GM19395 (cell line): ENCODE measurements around the gene ELP4.
"Not testable (repeated sequence)": the region's sequence is repeated elsewhere in the genome, so short reads cannot be mapped to it uniquely, and the experiment has no call there.

Source experiments
- ATAC-seq: cut with Tn5 transposase; IDR thresholded peaks from one replicate; pipeline ENCODE4 v1.9.1; 2021; ENCODE audit warnings: mild to moderate bottlenecking, moderate library complexity; ENCODE audit not compliant: unreplicated experiment

The ELP4 gene

DNA sequence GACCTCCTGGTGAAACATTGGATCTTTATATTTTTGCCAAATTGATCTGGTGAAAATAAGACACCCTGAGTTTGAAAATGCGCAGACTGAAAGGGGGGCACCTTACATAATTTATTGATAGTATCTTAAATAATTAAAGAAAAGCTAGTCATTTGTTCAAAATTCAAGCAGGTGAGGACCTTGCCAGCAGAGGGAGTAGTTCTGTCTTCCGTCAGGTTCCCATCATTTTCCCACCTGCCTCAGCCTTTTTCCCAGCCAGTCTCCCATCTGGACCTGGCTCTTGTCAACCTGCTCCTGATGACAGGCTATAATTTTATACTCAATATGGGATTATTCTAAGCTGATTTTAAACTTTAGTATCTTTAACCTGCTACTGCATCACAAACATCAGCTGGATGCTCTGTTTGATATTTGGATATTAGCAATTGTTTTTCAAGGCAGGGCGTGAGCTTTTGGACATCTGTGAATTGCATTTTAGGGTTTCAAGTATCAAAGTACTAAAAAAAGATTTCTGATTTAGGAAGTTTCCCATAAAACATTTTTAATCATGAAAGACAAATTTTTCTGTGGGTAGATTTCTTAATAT lies 132.0 kb downstream of the ELP4 start:
- ATAC-seq, result no peak

DNA sequence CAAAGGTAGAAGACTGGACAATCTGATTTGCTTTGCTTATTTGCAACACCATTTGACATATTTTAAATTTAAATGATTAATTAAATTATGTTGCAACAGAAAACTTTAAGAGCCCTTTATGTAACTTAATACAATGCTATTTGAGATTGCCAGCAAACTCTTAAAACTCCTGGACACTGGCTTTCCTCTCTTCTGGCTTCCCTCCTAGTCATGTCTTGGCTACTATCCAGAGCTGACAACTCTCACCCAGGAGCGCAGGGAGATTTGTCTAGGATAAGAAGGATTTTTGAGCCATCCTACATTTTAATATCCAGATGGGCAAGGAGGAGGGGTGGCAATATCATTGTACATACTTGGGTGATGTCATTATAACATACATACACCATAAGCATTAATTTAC lies 134.3 kb downstream of the ELP4 start:
- no peak for ATAC-seq

DNA sequence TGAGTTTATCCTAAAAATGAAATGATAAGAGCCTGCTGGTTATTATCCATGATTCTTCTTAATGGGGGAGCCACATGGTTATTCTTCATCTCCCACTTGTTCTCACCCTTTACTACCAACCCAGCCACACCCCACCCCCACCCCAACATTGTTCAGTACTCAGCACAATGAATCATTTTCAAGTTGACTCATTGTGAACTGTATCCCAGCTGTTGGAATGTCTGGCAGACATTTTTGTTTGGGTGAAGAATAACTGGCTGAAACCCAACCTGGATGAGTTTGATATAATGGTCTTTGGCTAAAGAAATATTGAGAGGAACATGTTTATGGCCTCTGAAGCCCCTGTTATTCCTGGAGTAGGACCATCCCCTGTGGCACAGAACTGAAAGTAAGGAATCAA lies 136.2 kb downstream of the ELP4 start:
- ATAC-seq, result no peak

DNA sequence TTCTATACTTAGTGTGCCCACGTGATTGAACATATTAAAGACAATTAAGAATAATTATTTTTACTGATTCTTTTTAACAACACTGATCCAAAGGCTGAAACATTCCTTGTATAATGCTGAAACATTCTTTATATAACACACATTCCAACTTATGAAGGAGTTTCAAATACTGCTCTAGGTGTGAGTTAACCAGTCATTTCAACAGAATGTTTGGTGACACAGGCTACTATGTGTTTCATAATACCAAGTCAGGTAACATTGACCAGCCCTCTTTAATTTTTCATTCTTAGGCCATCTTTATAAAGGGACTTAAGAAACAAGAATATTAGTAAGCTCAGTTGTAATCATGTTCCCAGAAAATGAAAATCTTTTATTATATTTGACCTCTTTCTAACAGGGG lies 136.6 kb downstream of the ELP4 start:
- no peak for ATAC-seq

DNA sequence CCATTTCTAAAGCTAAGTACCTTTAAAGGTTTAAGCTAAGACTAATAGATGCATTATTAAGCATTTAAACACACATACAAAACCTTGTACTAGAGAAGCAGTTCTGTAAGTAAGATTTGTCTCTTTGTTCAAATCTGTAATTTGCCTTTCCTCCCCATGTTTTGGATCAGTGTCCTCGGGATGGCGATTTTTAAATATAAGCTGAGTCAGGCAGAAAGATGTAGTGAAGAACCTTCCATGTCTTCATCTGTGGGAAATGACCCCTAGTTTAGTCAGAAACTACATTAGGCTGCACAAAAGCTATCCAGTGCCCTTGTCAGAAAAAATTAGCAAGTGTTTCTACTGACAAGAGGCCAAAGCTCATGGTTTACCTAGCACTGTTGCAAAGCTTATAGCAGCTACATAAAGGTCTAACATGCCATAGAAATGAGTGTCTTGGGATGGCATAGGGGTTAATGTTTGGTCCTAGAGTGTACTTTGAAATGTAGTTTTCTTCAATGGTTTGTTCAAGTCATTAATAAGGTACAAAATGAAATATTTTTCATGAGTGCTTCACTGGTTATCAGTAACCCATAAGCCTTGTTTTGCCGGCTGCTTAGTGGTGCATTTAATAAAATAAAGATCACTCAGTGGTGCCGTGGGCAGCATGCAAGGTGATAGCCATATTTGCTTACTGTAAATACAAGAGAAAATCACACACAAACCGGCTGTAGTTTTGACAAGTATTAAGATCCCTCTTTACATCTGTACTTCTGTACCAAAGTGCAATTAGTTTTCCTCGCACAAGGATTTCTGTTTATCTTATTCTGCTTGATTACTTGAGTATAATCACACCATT lies 139.8 kb downstream of the ELP4 start:
- ATAC-seq, result no peak

DNA sequence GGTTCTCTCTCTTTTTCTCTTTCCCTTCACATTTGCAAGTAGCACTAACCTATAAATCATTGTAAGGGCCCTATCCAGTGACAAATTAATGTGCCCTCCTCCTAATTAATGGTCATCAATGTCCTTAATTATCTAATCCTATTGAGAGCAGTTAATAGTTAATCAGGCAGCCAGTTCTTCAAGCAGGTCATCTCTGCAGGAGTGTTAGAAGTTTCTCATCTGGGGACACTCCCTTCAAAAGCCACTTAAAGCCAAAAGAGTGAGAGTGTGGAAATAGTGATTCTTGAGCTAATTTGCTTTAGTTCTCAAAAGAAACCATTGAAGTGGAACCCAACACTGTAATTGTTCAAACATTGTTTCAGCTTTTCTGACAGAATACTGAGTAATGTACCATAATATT lies 141.6 kb downstream of the ELP4 start:
- ATAC-seq, result peak; percentile 50

DNA sequence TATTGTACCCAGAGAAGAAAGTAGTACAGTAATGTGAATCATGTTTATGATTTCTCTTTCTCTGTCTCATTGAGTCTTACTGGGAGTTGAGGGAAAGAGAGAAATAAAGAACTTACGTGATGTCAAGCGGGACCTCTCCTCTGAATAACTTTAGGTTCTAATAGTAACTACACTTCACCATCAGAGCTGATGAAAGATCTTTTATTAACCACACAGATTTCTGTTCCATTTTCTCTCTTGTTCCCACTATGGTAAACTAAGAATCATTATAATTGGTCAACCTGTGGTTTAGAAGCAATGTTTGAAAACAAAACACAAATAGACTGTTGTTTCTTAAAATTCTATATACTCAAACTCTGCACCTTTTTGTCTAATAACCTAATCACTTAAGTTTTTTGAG lies 142.3 kb downstream of the ELP4 start:
- ATAC-seq, result peak; percentile 70

DNA sequence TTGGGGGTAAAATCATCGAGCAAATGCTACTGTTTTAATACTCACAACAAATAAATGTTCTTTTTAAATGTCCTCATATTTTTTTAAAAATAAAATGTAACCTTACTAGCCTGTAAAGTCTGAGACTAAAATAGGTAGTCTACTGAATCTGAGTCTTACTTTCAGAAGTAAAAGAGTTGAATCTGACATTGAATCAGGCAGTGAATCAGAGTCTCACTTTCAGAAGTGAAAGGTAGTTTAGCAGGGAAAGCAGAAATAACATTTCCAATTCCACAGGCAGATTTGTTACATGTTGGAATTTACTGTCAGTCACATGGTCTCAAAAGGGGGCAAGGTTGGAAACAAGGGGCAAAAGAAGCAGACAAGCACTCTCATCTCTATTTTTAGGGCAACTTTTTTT lies 143.0 kb downstream of the ELP4 start:
- peak; percentile 71 for ATAC-seq

DNA sequence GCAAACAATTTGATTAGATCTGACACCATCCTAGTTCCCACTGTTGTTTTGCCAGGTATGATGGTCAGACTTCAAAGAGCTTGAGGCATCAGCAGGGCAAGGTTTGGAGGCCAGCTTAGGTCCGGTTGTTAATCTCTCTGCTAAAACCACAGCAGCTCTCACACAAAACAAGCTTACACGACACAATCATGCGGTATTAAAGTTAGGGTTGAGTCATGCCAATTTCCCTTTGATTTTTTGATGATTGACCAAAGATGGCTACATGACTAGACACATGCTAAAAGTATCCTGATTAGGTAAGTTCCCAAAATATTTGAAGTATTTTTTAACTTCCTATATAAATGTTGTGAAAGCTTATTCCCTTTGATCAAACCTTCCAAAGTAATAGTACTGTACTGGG lies 145.9 kb downstream of the ELP4 start:
- no peak for ATAC-seq

DNA sequence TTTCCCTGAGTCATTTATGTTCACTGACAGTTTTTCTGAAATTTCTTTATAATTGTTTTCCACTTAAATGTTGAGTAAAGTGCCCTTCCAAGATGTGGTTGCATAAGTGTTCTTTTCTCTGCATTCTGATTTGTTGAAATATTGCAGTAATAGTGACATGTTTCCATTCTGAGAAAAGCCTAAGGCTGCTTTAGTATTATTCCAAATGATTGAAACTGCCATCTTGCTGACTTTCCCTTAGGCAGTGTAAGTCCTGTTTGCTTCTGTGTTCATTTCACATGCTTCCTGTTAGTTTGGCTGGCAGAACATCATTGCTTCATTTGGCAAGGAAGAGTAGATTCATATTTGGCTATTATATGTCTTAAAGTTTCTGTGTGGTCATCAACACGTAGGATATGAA lies 146.5 kb downstream of the ELP4 start:
- ATAC-seq, result no peak

DNA sequence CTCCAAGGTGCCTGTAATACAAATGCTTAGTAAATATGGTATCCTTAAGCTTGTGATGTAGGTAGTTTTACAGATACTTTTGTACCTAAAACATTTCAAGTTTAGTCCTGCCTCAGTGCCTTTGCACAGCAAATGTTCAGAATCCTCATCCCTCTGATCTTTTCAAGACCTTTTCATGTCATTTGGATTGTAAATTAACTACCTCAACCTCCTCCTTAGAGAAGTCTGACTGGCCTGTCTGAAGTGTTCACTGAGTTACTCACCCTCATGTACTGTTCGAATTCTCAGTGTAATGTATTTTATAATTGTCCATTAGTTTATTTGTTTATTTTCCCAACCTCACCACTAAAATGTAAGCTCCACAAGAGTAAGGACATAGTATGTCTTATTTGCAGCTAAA lies 147.5 kb downstream of the ELP4 start:
- no peak for ATAC-seq

DNA sequence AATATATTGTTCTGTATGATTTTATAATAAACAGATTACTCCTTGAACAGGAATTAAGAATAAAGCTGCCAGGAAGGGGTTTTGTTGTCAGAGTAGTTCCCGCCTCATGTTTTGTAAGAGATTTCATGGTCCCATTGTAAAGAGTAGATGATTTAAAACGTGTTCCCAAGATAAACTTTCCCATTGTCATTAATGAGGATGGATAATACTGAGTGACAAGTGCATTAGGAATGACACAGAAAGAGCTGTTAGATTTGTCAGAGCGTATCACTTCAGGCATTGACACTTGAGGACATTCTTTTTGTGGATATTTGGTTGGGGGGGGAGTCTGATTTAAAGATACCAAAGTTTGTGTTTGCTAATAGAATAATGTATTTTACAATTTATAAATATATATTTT lies 154.6 kb downstream of the ELP4 start:
- ATAC-seq, result no peak

DNA sequence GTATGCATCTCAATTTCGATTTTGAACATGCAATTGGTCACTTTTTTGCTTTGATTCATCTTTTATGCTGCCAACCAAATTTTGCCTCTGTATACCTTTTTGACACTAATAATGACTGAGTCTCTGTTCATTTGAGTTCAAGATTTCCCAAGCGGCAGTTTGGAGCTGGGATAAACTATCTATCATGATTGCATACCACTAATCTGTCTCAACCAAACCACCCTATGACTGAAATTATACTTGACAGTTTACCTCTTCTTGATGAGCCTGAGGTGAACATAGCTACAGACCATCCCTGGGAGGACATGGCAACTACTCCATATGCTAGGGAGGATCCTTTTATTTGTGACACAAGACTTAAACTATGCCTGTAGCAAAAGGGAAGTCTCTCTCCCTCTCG lies 155.4 kb downstream of the ELP4 start:
- no peak for ATAC-seq

DNA sequence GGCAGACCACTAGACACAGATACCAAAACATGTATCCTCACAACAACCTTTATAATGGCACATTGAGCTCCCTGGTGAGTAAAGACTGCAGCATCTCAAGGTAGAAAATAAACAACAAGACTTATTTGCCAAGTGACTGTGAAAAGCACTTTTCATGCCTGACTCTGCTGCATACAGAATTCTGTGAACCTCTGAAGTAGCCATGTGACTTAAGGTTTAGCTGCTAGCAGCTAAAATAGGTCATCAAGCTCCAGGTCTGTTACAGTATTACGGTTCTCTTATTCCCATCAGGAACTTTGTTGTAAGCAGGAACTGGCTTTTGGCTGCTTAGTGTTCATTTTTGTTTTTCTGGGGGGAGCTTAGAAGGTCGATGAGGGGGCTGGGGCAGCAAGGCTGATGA lies 162.1 kb downstream of the ELP4 start:
- ATAC-seq, result no peak

DNA sequence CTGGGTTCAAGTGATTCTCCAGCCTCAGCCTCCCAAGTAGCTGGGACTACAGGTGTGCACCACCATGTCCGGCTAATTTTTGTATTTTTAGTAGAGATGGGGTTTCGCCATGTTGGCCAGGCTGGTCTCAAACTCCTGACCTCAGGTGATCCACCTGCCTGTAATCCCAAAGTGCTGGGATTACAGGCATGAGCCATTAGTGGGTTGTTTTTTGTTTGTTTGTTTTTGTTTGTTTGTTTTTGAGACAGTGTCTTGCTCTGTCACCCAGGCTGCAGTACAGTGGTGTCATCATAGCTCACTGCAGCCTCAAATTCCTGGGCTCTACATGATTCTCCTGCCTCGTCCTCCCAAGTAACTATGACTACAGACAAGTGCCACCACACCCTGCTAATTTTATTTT lies 163.5 kb downstream of the ELP4 start:
- not testable (repeated sequence) for ATAC-seq

DNA sequence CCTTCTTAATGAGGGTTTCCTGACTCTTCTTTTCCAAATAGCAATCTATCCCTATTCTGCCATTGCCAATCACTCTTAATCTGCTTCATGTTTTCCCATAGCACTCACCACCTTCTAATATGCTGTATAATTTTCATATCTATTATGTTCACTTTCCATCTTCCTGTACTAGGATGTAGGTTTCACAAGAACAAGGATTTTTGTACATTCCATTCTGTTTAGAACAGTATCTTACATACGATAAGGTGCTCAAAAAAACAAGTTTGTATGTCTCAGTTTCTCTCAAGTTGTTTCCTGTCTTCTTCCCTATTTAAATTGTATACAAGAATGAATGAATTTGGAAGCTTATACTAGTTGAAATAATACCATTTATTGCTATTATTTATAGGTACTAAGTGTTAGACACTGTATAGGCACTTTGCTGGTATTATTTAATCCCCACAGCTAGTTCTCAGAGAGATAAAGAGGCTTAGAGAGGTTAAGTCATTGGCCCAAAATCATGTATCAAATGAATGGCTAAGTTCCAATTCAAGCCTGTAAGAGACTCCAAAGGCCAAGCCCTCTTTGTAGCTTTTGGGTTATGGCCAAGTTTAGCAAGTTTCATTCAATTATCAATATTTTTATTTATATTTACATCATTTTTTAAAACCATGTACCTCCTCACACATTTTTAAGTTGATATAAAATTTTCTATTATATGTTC lies 166.9 kb downstream of the ELP4 start:
- ATAC-seq, result no peak

DNA sequence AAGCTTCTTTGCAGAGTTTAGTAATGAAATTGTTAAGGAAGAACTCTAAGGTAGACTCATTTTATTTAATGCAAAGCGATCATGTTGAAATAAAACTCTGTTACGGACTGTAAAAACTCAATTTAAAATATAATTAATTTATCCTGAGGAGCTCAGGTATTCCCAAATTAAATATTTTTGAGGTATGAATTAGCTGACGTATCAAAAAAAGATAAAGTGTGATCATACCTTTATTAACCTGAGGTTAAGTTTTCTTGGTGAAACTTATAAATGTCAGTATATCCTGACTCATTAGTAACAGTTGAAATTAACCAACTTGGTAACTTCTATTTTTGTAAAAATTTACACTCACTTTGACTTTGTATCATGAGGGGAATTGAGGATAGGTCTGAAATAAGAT lies 171.2 kb downstream of the ELP4 start:
- no peak for ATAC-seq

DNA sequence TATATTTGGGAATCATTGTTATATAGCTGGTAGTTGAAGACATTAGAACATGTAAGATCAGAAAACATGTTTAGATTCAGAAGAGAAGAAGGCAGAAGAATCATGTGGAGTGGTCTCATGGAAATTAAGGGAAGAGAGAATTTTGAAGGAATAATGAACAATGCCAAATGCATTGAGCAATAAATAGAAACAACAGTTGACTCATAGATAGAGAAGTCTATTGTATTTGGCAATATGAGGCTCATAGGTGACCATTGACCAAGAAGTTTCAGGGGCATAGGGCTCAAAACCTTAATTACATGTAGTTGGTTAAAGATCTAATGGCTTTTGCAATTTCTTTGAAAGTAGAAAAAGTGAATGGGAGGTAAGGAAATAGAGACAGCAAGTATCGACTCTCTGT lies 177.7 kb downstream of the ELP4 start:
- ATAC-seq, result no peak

DNA sequence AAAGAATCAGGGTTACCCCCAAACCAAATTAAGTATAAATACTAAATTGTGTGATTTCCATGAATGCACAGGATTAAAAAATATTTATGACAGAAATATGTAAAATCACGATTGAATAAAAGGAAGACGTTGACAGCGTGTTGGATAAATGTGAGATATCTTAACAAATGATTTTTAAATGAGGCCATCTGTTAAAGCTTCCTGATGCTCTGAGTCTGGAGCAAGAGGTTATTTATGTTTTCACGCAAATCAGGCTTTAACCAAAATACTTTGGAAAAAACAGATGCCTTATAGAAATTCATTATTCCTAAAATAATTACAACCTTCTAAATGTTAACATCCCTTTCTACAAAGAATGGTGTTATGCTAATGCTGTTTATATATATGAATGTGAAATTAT lies 178.3 kb downstream of the ELP4 start:
- ATAC-seq, result no peak

DNA sequence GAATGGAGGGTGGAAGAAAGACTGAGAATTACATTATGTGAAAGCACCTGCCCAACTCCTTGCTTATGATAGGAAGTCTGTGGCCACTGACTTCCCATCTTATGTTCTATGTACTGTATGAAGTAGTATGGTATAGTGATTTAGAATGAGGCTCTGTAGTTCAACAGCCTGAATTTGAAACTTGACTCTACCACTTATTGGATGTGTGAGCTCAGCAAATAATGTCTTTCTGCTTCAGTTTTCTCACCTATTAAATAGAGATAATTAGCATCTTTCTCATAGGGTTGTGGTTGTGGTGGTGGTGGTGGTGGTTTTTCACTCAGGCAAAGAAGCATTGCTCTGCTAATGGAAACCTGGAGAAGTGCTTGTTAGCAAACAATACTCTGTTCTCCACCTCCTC lies 180.0 kb downstream of the ELP4 start:
- ATAC-seq, result no peak

DNA sequence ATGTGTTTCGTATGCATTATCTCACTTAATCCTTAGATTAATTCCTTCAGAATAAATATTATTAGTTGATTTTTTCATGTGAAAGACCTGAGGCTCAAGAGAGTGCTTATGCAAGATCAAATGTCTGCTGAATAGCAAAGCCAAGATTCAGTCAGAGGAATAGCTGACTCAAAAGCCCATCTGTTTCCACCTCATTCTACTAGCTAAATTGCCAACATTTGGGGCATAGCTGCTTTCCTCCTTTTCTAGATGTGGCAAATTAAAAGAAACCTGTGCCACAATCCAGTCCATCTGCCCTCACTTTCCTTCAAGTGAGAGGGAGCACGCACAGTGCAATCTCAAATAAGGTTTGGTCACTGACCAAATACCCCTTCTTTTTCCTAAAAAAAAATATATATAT lies 180.5 kb downstream of the ELP4 start:
- no peak for ATAC-seq

DNA sequence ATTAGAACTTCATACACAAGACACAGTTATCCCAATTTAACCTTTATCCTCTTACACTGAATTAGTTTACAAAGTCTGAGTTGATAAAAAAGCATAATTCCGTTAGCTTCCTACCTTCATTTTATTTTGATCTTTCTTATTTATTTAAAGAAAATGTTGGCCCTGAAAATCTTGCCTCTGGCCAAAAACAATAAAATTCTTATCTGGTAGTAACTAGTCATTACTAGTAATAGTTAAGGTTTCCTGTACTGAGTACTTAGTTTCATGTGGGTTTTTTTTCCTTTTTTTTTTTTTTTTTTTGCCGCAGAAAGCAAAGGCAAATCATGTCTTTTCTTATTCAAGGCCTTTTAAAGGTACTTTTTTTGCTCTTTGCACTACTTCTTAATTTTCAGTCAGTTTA lies 180.9 kb downstream of the ELP4 start:
- ATAC-seq, result no peak
